Trophoblast cell (in vitro differentiated cells and primary cell): ENCODE results near the gene GLRX.
A peak's percentile ranks its signal among the peaks of the same experiment; 100 is the strongest.

Experiments used
- DNase-seq, 2 donors: peaks; one replicate each; pipeline ENCODE4 v3.0.0-alpha.2; 2016
- H2AFZ ChIP-seq: 2 replicates; pipeline ENCODE4 v1.6.1; 2013; ENCODE audit warnings: low read length, moderate library complexity, mild to moderate bottlenecking; ENCODE audit not compliant: insufficient read depth, poor library complexity
- H2AK5ac ChIP-seq: 2 replicates; pipeline ENCODE4 v1.6.1; 2013; ENCODE audit warnings: mild to moderate bottlenecking, low read length
- H2BK120ac ChIP-seq: 2 replicates; pipeline ENCODE4 v1.6.1; 2013; ENCODE audit warnings: low read length, mild to moderate bottlenecking, moderate library complexity; ENCODE audit not compliant: insufficient read depth, poor library complexity
- H2BK12ac ChIP-seq: 2 replicates; pipeline ENCODE4 v1.6.1; 2013; ENCODE audit warnings: mild to moderate bottlenecking, low read length, moderate library complexity
- H2BK5ac ChIP-seq: 2 replicates; pipeline ENCODE4 v1.6.1; 2013; ENCODE audit warnings: low read length, low read depth, moderate library complexity, mild to moderate bottlenecking; ENCODE audit not compliant: poor library complexity
- H3K14ac ChIP-seq: 2 replicates; pipeline ENCODE4 v1.6.1; 2013; ENCODE audit warnings: mild to moderate bottlenecking, low read length
- H3K18ac ChIP-seq: 2 replicates; pipeline ENCODE4 v1.6.1; 2013; ENCODE audit warnings: mild to moderate bottlenecking, low read length
- H3K23ac ChIP-seq: 2 replicates; pipeline ENCODE4 v1.6.1; 2013; ENCODE audit warnings: low read length
- H3K27ac ChIP-seq: 2 replicates; pipeline ENCODE4 v1.5.1; 2013; ENCODE audit warnings: low read depth, mild to moderate bottlenecking, inconsistent platforms, low read length, moderate library complexity
- H3K27me3 ChIP-seq: 2 replicates; pipeline ENCODE4 v1.6.1; 2013; ENCODE audit warnings: inconsistent platforms, mild to moderate bottlenecking, low read length, moderate library complexity; ENCODE audit not compliant: insufficient read depth
- H3K36me3 ChIP-seq, 2 experiments: 1 replicate in 1 of 2; 2 replicates in 1 of 2; pipeline ENCODE4 v1.6.1; 2013; ENCODE audit warnings: low read length in 2 of 2, mild to moderate bottlenecking in 2 of 2, moderate library complexity in 1 of 2; ENCODE audit not compliant: insufficient read depth in 2 of 2, control insufficient read depth in 1 of 2
- H3K4ac ChIP-seq: 2 replicates; pipeline ENCODE4 v1.6.1; 2013; ENCODE audit warnings: low read depth, mild to moderate bottlenecking, low read length, moderate library complexity
- H3K4me1 ChIP-seq, 2 experiments: 1 replicate in 1 of 2; 2 replicates in 1 of 2; pipeline ENCODE4 v1.6.1; 2013; ENCODE audit warnings: low read length in 2 of 2, mild to moderate bottlenecking in 2 of 2, moderate library complexity in 1 of 2; ENCODE audit not compliant: insufficient read depth in 2 of 2, control insufficient read depth in 1 of 2
- H3K4me2 ChIP-seq: 2 replicates; pipeline ENCODE4 v1.6.1; 2013; ENCODE audit warnings: inconsistent platforms, mild to moderate bottlenecking, low read length, moderate library complexity
- H3K4me3 ChIP-seq: 2 replicates; pipeline ENCODE4 v1.5.1; 2013; ENCODE audit warnings: mild to moderate bottlenecking, low read depth, low read length, inconsistent platforms
- H3K79me1 ChIP-seq: one replicate; pipeline ENCODE4 v1.6.1; 2013; ENCODE audit warnings: low read length
- H3K79me2 ChIP-seq: 2 replicates; pipeline ENCODE4 v1.6.1; 2013; ENCODE audit warnings: low read length, mild to moderate bottlenecking; ENCODE audit not compliant: control insufficient read depth, insufficient read depth, poor library complexity
- H3K9ac ChIP-seq: 2 replicates; pipeline ENCODE4 v1.6.1; 2013; ENCODE audit warnings: mild to moderate bottlenecking, low read length
- H3K9me3 ChIP-seq: 2 replicates; pipeline ENCODE4 v1.6.1; 2013; ENCODE audit warnings: low read depth, mild to moderate bottlenecking, control low read depth, inconsistent platforms, low read length; ENCODE audit not compliant: insufficient read depth
- H4K12ac ChIP-seq: 2 replicates; pipeline ENCODE4 v1.6.1; 2013; ENCODE audit warnings: low read depth, mild to moderate bottlenecking, low read length, moderate library complexity
- H4K8ac ChIP-seq: 2 replicates; pipeline ENCODE4 v1.6.1; 2013; ENCODE audit warnings: low read depth, mild to moderate bottlenecking, low read length, moderate library complexity
- H4K91ac ChIP-seq: one replicate; pipeline ENCODE4 v1.6.1; 2013; ENCODE audit warnings: low read depth, mild to moderate bottlenecking, low read length, moderate library complexity
- WGBS: extraction: QIAGEN DNeasy Blood & Tissue Kit; methylation state at CpG from one replicate; pipeline ENCODE4 v1.1.7; 2013; ENCODE audit warnings: missing lambda C conversion rate; ENCODE audit not compliant: insufficient read length, insufficient coverage; ENCODE audit errors: extremely low coverage; 5-methylcytosine and 5-hydroxymethylcytosine counted together

The GLRX gene

GRCh38 chr5:95804736-95805539 is 17.6 kb downstream of the GLRX start:
- no peak for DNase-seq
- Histone ChIP-seq H4K12ac (no peak overlapping the region), H3K23ac (no peak overlapping the region), H3K4ac (no peak overlapping the region), H3K4me1 (peaks cover 13 to 18% of the 10 kb centered on the region in 2 experiments), H3K36me3 (no peaks in the 10 kb centered on the region), H4K91ac (no peak overlapping the region), H3K14ac (no peak overlapping the region), H3K79me1 (peaks cover 7% of the 10 kb centered on the region), H3K4me2 (no peak overlapping the region), H2BK5ac (no peak overlapping the region), H3K79me2 (no peaks in the 10 kb centered on the region), H3K9me3 (no peaks in the 10 kb centered on the region), H2BK12ac (no peak overlapping the region), H2AFZ (no peak overlapping the region), H3K4me3 (no peak overlapping the region), H3K9ac (no peak overlapping the region), H3K18ac (no peak overlapping the region), H3K27ac (no peak overlapping the region), H4K8ac (no peak overlapping the region), H2AK5ac (no peak overlapping the region), H3K27me3 (no peaks in the 10 kb centered on the region), H2BK120ac (no peak overlapping the region)
- WGBS, result no CpG with 5 or more reads among the region's 6 CpGs

- Histone ChIP-seq H2BK5ac (no peak overlapping the region), H3K79me2 (no peaks in the 10 kb centered on the region), H2BK12ac (peak overlapping the region; percentile 93), H4K91ac (no peak overlapping the region), H3K27me3 (no peaks in the 10 kb centered on the region), H3K9me3 (no peaks in the 10 kb centered on the region), H3K4me2 (no peak overlapping the region), H3K79me1 (peaks cover 7% of the 10 kb centered on the region), H3K4me3 (no peak overlapping the region), H3K9ac (no peak overlapping the region), H2BK120ac (peak overlapping the region; percentile 7), H3K36me3 (no peaks in the 10 kb centered on the region), H4K12ac (no peak overlapping the region), H3K27ac (peak overlapping the region; percentile 10), H3K23ac (no peak overlapping the region), H3K14ac (peak overlapping the region; percentile 87), H2AK5ac (no peak overlapping the region), H2AFZ (no peak overlapping the region), H3K4me1 (peaks cover 12 to 15% of the 10 kb centered on the region in 2 experiments), H3K4ac (no peak overlapping the region), H3K18ac (no peak overlapping the region), H4K8ac (no peak overlapping the region)
- no CpG with 5 or more reads among the region's 6 CpGs for WGBS
- DNase-seq, result peak in 1 of 2 donors; percentile 31
Measured at GRCh38 chr5:95803271-95804148, 19.0 kb downstream of the GLRX start.

DNA sequence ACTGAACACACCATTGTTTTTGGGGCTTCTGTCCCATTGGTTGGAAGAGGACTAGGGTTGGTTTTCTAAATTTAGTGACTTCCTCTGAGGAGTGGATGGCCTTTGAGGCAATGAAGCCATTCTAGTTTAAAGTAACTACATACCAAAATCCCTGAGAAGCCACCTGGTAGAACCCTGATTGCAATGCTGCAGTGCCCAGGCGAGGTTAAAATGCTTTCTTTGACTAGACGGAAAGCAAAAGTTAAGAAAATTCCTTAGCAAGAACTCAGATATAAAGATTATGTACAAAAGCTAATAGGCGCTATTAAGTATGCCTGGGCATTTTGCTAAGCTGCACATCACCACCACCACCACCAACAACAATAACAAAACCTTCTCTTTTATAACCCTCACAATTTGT is 20.6 kb downstream of the GLRX start:
- H3K79me2 ChIP-seq, result no peaks in the 10 kb centered on the region
- H3K27me3 ChIP-seq, result no peaks in the 10 kb centered on the region
- no peak overlapping the region for H3K4me3 ChIP-seq
- H3K23ac ChIP-seq, result no peak overlapping the region
- H3K79me1 ChIP-seq, result peaks cover 6% of the 10 kb centered on the region
- no peak overlapping the region for H2AFZ ChIP-seq
- no peak overlapping the region for H3K4ac ChIP-seq
- H3K4me2 ChIP-seq, result no peak overlapping the region
- H2AK5ac ChIP-seq, result no peak overlapping the region
- no peak overlapping the region for H3K14ac ChIP-seq
- H3K9me3 ChIP-seq, result no peaks in the 10 kb centered on the region
- H3K9ac ChIP-seq, result no peak overlapping the region
- H2BK12ac ChIP-seq, result no peak overlapping the region
- H2BK120ac ChIP-seq, result no peak overlapping the region
- no peak overlapping the region for H4K12ac ChIP-seq
- WGBS, result no CpG with 5 or more reads among the region's 3 CpGs
- peak in 1 of 2 donors; percentile 61 for DNase-seq
- peak overlapping the region; percentile 44 for H3K27ac ChIP-seq
- H3K18ac ChIP-seq, result no peak overlapping the region
- peaks cover 11 to 18% of the 10 kb centered on the region in 2 experiments for H3K4me1 ChIP-seq
- no peak overlapping the region for H2BK5ac ChIP-seq
- H4K8ac ChIP-seq, result no peak overlapping the region
- H4K91ac ChIP-seq, result no peak overlapping the region
- peaks cover 0 to 5% of the 10 kb centered on the region in 2 experiments for H3K36me3 ChIP-seq

DNA sequence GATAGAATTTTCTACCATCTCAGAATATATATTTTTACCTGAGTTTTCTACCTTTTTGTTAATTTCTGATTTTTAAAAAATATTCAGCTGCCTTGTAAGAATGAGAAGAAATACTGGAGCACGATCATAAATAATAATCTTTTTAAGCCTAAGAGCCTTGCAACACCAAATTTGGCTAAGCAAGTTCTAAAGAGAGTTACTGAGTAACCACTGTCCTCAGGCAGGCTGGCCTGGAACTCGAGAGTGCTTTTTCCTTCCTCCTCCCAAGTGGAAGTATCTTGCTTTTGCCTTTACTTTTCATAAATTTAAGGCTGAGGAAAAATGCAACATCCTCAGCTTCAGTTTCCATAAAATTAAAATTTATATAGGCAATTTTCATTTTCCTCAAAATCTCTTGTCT is 21.0 kb downstream of the GLRX start:
- H3K79me2 ChIP-seq, result no peaks in the 10 kb centered on the region
- peaks cover 8% of the 10 kb centered on the region for H3K79me1 ChIP-seq
- H3K27me3 ChIP-seq, result no peaks in the 10 kb centered on the region
- no peak overlapping the region for H4K91ac ChIP-seq
- WGBS, result no CpG with 5 or more reads among the region's 2 CpGs
- no peak overlapping the region for H2BK5ac ChIP-seq
- H2AK5ac ChIP-seq, result no peak overlapping the region
- peaks cover 1 to 9% of the 10 kb centered on the region in 2 experiments for H3K36me3 ChIP-seq
- H3K4me1 ChIP-seq, result peaks cover 11 to 21% of the 10 kb centered on the region in 2 experiments
- no peaks in the 10 kb centered on the region for H3K9me3 ChIP-seq
- no peak overlapping the region for H3K4ac ChIP-seq
- H3K4me3 ChIP-seq, result no peak overlapping the region
- no peak overlapping the region for H4K12ac ChIP-seq
- no peak overlapping the region for H3K18ac ChIP-seq
- H3K14ac ChIP-seq, result no peak overlapping the region
- no peak overlapping the region for H3K4me2 ChIP-seq
- DNase-seq, result no peak
- no peak overlapping the region for H4K8ac ChIP-seq
- no peak overlapping the region for H3K23ac ChIP-seq
- no peak overlapping the region for H2AFZ ChIP-seq
- no peak overlapping the region for H3K27ac ChIP-seq
- no peak overlapping the region for H2BK120ac ChIP-seq
- H2BK12ac ChIP-seq, result no peak overlapping the region
- no peak overlapping the region for H3K9ac ChIP-seq
